ENCODE data around the gene SPIN3.
"Not testable (repeated sequence)": the region's sequence is repeated elsewhere in the genome, so short reads cannot be mapped to it uniquely, and the experiment has no call there.

SPIN3 gene

DNA sequence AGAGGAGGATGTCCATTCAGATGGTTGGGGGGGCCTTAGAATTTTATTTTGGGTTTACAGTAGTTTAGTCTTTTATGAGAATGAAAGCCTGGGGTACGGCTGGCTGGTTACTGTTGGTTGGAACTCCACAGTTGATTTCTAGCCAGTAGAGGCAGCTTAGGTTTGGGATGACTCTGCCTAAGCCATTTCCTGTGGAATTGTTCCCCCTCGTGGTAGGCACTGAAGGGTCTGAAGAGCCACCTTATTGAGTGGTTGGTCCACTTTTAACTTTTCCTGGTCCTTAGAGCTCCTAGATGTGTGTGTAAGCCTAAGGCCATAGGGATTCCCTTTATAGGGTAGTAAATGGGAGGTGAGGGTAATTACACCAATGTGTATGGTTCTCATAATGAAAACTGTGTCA lies 19.7 kb downstream of the SPIN3 start:
- Histone ChIP-seq H3K4me3 (ENCODE audit: insufficient read length, low read depth) (no peak overlapping the region), H3K9me3 (ENCODE audit: insufficient read depth, low read length) (no peaks in the 10 kb centered on the region), H3K9ac (ENCODE audit: insufficient read length, low read depth) (no peak overlapping the region), H3K36me3 (ENCODE audit: insufficient read depth, insufficient read length, low read length) (peaks cover 58% of the 10 kb centered on the region), H3K4me1 (ENCODE audit: insufficient read depth, insufficient read length) (no peaks in the 10 kb centered on the region), H3K27me3 (ENCODE audit: insufficient read depth, insufficient read length) (no peaks in the 10 kb centered on the region)
- TF ChIP-seq YY1 (IDR thresholded peaks at IDR 0.05; ENCODE audit: insufficient read depth, insufficient read length): no peak
- no peak for TF ChIP-seq SUZ12 (IDR thresholded peaks at IDR 0.05; ENCODE audit: extremely low read depth, insufficient read depth, insufficient read length)
- no peak for TF ChIP-seq ZNF274 (IDR thresholded peaks at IDR 0.05; ENCODE audit: low read depth, low read length)
- DNase-seq (ENCODE audit: low read depth, low spot score): no peak

DNA sequence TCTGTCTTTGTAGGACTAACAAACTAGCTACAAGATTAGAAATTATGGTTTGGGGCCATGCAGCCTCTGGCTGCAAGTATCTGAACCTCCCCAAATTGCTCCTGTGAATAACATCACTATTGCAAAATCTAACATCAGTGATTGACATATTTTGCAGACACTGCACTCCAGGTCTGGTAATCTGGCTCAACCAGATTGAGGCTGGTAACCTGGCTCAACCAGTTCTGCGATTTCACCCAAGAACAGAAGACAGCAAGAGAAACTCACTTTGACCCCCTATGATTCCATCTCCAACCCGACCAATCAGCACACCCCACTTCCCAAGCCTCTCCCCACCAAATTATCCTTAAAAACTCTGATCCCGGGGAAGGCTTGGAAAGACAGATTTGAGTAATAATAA lies 20.9 kb downstream of the SPIN3 start:
- TF ChIP-seq SUZ12 (IDR thresholded peaks at IDR 0.05; ENCODE audit: extremely low read depth, insufficient read depth, insufficient read length) (no peak), YY1 (IDR thresholded peaks at IDR 0.05; ENCODE audit: insufficient read depth, insufficient read length) (no peak), ZNF274 (IDR thresholded peaks at IDR 0.05; ENCODE audit: low read depth, low read length) (no peak)
- H3K36me3 ChIP-seq (ENCODE audit: insufficient read depth, insufficient read length, low read length): peaks cover 52% of the 10 kb centered on the region
- no peak overlapping the region for H3K9ac ChIP-seq (ENCODE audit: insufficient read length, low read depth)
- no peak for DNase-seq (ENCODE audit: low read depth, low spot score)
- no peak overlapping the region for H3K4me3 ChIP-seq (ENCODE audit: insufficient read length, low read depth)
- H3K9me3 ChIP-seq (ENCODE audit: insufficient read depth, low read length): no peaks in the 10 kb centered on the region
- H3K4me1 ChIP-seq (ENCODE audit: insufficient read depth, insufficient read length): no peaks in the 10 kb centered on the region
- no peaks in the 10 kb centered on the region for H3K27me3 ChIP-seq (ENCODE audit: insufficient read depth, insufficient read length)

DNA sequence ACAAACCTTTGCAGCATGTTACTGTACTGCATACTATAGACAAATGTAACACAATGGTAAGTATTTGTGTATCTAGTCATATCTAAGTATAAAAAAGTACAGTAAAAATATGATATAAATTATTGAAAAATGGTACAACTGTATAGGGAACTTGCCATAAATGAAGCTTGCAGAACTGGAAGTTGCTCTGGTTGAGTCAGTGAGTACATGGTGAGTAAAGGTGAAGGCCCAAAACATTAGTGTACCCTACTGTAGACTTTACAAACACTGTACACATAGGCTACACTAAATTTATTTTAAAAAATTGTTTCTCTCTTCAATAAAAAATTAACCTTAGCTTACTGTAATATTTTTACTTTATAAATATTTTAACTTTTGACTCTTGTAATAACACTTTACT lies 25.8 kb downstream of the SPIN3 start:
- H3K27me3 ChIP-seq (ENCODE audit: insufficient read depth, insufficient read length): no peaks in the 10 kb centered on the region
- H3K9ac ChIP-seq (ENCODE audit: insufficient read length, low read depth): no peak overlapping the region
- TF ChIP-seq ZNF274 (IDR thresholded peaks at IDR 0.05; ENCODE audit: low read depth, low read length): no peak
- TF ChIP-seq SUZ12 (IDR thresholded peaks at IDR 0.05; ENCODE audit: extremely low read depth, insufficient read depth, insufficient read length): no peak
- TF ChIP-seq YY1 (IDR thresholded peaks at IDR 0.05; ENCODE audit: insufficient read depth, insufficient read length): no peak
- no peaks in the 10 kb centered on the region for H3K4me1 ChIP-seq (ENCODE audit: insufficient read depth, insufficient read length)
- H3K4me3 ChIP-seq (ENCODE audit: insufficient read length, low read depth): no peak overlapping the region
- H3K9me3 ChIP-seq (ENCODE audit: insufficient read depth, low read length): no peaks in the 10 kb centered on the region
- DNase-seq (ENCODE audit: low read depth, low spot score): no peak
- H3K36me3 ChIP-seq (ENCODE audit: insufficient read depth, insufficient read length, low read length): peaks cover 17% of the 10 kb centered on the region

DNA sequence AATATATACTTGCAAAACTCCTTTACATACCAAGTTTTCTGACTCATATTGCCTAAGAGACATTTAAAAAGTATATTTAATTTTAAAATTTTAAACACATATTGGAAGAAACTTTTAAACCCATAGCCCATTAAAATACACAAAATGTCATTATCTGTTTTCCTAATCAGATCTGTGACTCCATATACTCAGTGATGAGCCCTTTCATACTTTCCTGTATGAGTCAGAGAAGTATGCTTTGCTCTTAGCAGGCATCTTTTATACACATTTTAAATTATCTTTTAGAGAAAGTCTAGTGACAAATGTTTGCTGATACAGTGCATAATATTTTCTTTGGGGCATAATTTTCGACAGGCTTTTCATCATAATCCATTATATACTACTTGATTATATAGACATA lies 26.4 kb downstream of the SPIN3 start:
- H3K4me3 ChIP-seq (ENCODE audit: insufficient read length, low read depth): no peak overlapping the region
- no peaks in the 10 kb centered on the region for H3K9me3 ChIP-seq (ENCODE audit: insufficient read depth, low read length)
- DNase-seq (ENCODE audit: low read depth, low spot score): no peak
- H3K27me3 ChIP-seq (ENCODE audit: insufficient read depth, insufficient read length): no peaks in the 10 kb centered on the region
- H3K9ac ChIP-seq (ENCODE audit: insufficient read length, low read depth): no peak overlapping the region
- no peaks in the 10 kb centered on the region for H3K4me1 ChIP-seq (ENCODE audit: insufficient read depth, insufficient read length)
- H3K36me3 ChIP-seq (ENCODE audit: insufficient read depth, insufficient read length, low read length): peaks cover 14% of the 10 kb centered on the region
- TF ChIP-seq ZNF274 (IDR thresholded peaks at IDR 0.05; ENCODE audit: low read depth, low read length) (no peak), SUZ12 (IDR thresholded peaks at IDR 0.05; ENCODE audit: extremely low read depth, insufficient read depth, insufficient read length) (no peak), YY1 (IDR thresholded peaks at IDR 0.05; ENCODE audit: insufficient read depth, insufficient read length) (no peak)

DNA sequence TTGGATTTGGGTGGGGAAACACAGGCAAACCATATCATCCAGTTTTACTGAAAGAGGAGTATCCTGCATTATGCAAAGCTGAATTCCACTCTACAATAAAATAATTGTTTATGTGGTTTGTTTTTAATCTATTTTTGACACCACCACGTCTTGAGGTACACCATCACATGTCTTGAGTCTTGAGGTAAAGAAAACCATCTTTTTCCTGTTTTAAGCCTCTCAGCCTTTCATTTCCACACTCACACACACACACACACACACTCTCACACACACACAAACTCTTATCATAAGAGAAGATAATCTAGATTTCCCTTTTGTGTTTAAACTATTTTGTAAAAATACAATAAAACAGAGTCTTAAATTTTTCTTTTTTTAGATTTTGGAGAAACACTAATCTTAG lies 32.0 kb downstream of the SPIN3 start:
- no peaks in the 10 kb centered on the region; the same call in 1 of the 2 replicates for H3K9me3 ChIP-seq (ENCODE audit: insufficient read depth, low read length)
- no peak for TF ChIP-seq ZNF274 (IDR thresholded peaks at IDR 0.05; ENCODE audit: low read depth, low read length)
- no peak for TF ChIP-seq YY1 (IDR thresholded peaks at IDR 0.05; ENCODE audit: insufficient read depth, insufficient read length)
- TF ChIP-seq SUZ12 (IDR thresholded peaks at IDR 0.05; ENCODE audit: extremely low read depth, insufficient read depth, insufficient read length): no peak
- H3K4me1 ChIP-seq (ENCODE audit: insufficient read depth, insufficient read length): no peaks in the 10 kb centered on the region
- H3K36me3 ChIP-seq (ENCODE audit: insufficient read depth, insufficient read length, low read length): peaks cover 9% of the 10 kb centered on the region
- no peak overlapping the region for H3K9ac ChIP-seq (ENCODE audit: insufficient read length, low read depth)
- H3K27me3 ChIP-seq (ENCODE audit: insufficient read depth, insufficient read length): no peaks in the 10 kb centered on the region
- H3K4me3 ChIP-seq (ENCODE audit: insufficient read length, low read depth): no peak overlapping the region
- DNase-seq (ENCODE audit: low read depth, low spot score): no peak

DNA sequence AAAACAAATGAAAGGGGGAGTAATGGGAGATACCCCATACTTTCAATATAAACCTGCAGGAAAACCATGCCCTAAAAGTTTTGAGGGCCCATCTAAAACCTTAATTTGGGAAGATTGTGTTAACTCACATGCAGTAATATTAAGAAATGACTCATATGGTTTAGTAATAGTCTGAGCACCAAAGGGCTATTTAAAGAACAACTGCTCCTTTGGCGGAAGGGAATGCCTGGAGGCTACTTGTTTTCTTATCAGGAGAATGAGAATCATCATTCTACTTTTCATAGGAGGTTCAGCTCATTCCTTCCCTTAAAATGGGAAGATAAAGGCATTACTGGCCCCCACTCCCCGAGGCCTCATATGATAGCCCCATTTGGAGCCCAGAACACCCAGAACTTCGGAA lies 47.6 kb downstream of the SPIN3 start:
- Histone ChIP-seq H3K4me3 (ENCODE audit: insufficient read length, low read depth) (no peak overlapping the region), H3K27me3 (ENCODE audit: insufficient read depth, insufficient read length) (no peaks in the 10 kb centered on the region), H3K9ac (ENCODE audit: insufficient read length, low read depth) (no peak overlapping the region), H3K9me3 (ENCODE audit: insufficient read depth, low read length) (no peaks in the 10 kb centered on the region), H3K4me1 (ENCODE audit: insufficient read depth, insufficient read length) (no peaks in the 10 kb centered on the region), H3K36me3 (ENCODE audit: insufficient read depth, insufficient read length, low read length) (no peaks in the 10 kb centered on the region)
- DNase-seq (ENCODE audit: low read depth, low spot score): no peak
- no peak for TF ChIP-seq SUZ12 (IDR thresholded peaks at IDR 0.05; ENCODE audit: extremely low read depth, insufficient read depth, insufficient read length)
- TF ChIP-seq YY1 (IDR thresholded peaks at IDR 0.05; ENCODE audit: insufficient read depth, insufficient read length): no peak
- no peak for TF ChIP-seq ZNF274 (IDR thresholded peaks at IDR 0.05; ENCODE audit: low read depth, low read length)

DNA sequence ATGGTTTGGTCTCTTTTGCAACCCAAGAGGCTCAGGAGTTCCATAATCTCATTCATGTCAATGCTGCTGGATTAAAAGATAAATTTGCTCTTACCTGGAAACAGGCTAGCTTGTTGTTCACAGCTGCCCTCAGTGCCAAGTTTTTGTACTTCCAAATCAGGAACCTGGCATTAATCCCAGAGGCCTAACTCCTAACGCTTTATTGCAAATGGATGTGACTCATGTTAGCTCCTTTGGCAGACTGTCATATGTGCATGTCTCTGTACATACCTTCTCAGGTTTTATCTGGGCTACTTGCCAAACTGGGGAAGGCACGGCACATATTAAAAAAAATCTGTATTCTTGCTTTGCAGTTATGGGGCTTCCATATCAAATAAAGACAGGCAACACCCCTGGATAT lies 49.1 kb downstream of the SPIN3 start:
- not testable (repeated sequence) for H3K9me3 ChIP-seq (ENCODE audit: insufficient read depth, low read length); H3K4me3 ChIP-seq (ENCODE audit: insufficient read length, low read depth); H3K36me3 ChIP-seq (ENCODE audit: insufficient read depth, insufficient read length, low read length); DNase-seq (ENCODE audit: low read depth, low spot score); H3K27me3 ChIP-seq (ENCODE audit: insufficient read depth, insufficient read length); H3K9ac ChIP-seq (ENCODE audit: insufficient read length, low read depth); H3K4me1 ChIP-seq (ENCODE audit: insufficient read depth, insufficient read length)

DNA sequence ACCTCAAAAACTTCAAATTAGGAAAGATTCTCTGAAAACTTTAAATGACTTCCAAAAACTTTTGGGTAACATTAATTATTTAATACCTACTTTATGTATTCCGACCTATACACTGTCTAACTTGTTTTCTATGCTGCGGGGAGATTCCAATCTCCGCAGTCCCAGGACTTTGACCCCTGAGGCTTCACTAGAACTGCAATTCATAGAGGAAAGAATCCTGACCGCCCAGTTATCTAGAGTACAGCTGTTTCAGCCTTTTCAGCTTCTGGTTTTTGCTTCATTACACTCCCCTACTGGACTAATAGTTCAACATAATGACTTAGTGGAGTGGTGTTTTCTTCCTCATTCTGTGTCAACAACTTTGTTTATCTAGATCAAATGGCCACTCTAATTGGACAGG lies 50.1 kb downstream of the SPIN3 start:
- H3K9ac ChIP-seq (ENCODE audit: insufficient read length, low read depth); H3K36me3 ChIP-seq (ENCODE audit: insufficient read depth, insufficient read length, low read length); H3K4me3 ChIP-seq (ENCODE audit: insufficient read length, low read depth); H3K4me1 ChIP-seq (ENCODE audit: insufficient read depth, insufficient read length); H3K9me3 ChIP-seq (ENCODE audit: insufficient read depth, low read length); DNase-seq (ENCODE audit: low read depth, low spot score); H3K27me3 ChIP-seq (ENCODE audit: insufficient read depth, insufficient read length): not testable (repeated sequence)
